ENCODE measurements around the gene SLC12A9. TPM values are rescaled to one million over a fixed set of nuclear protein-coding genes. Genes with fewer than 3 reads are reported as not detected.

SLC12A9 gene
- total RNA-seq (10 to 100 TPM; 49.9 to 72.6 (median 70.2) TPM), total RNA-seq (15.0 to 124 (median 80.5) reads per million in 29 experiments)
- 24.2 TPM for total RNA-seq (2013)

GRCh38 chr7:100852048-100852872, at the start of gene SLC12A9:
TSS of gene SLC12A9 (plus strand) at chr7:100852713. CDS start at chr7:100854198, 1,485 bp downstream.
- peaks cover 0 to 13% of the 10 kb centered on the region in 2 donors for H3K36me3 ChIP-seq (ENCODE audit: control insufficient read depth in 2 of 2, extremely low read depth in 1 of 2, insufficient read depth in 1 of 2, low read length in 1 of 2)
- H3K27ac ChIP-seq (ENCODE audit: low read length), result peak within 1 kb of the TSS; percentile 70
- Mint-ChIP-seq H3K4me1 (peaks cover 11 to 32% (median 19%) of the 10 kb centered on the region in 3 donors), H3K27me3 (no peaks in the 10 kb centered on the region), H3K9me3 (no peaks in the 10 kb centered on the region), H3K36me3 (peaks cover 8% of the 10 kb centered on the region), H3K27ac (peak within 1 kb of the TSS; percentile 84 to 88), H3K4me3 (peak within 1 kb of the TSS; percentile 86 to 90 (median 89))
- peaks cover 3 to 26% of the 10 kb centered on the region in 2 experiments for H3K4me1 ChIP-seq (ENCODE audit: control insufficient read depth in 1 of 2, extremely low read depth in 1 of 2, insufficient read depth in 2 of 2, low read length in 2 of 2)
- POLR2A ChIA-PET, result interaction anchor here (0.5 to 1.0 kb wide), 4 partner anchors 10 to 147 kb away, joined by 3 to 7 read pairs (median 5); partner anchors contain the start of gene POP7 (in 1 of the 2)
- WGBS (ENCODE audit: insufficient coverage), result under 1% methylated on average over 63 of the region's 71 CpGs
- peak; percentile 93 to 97 (median 96) for ATAC-seq (replicated peaks in 1 of 4)
- CTCF ChIA-PET, result interaction anchor here (0.5 to 1.8 kb wide), 15 partner anchors 10 to 950 kb away, joined by 3 to 23 read pairs (median 6); partner anchors contain the start of genes POP7 (in 2 of the 2), SRRT (in 1 of the 2) and UFSP1 (in 1 of the 2)
- peak within 1 kb of the TSS; percentile 66 to 68 for H3K4me3 ChIP-seq (ENCODE audit: control insufficient read depth in 1 of 2, extremely low read depth in 1 of 2, low read length in 1 of 2)
- H3K27me3 ChIP-seq (replicated peaks in 1 of 2; ENCODE audit: control insufficient read depth in 2 of 2, extremely low read depth in 1 of 2, insufficient read depth in 2 of 2, low read length in 1 of 2), result no peaks in the 10 kb centered on the region
- peak; percentile 66 to 89 (median 77) for DNase-seq
- H3K9me3 ChIP-seq, result no peaks in the 10 kb centered on the region

- Histone ChIP-seq H3K9me3 (no peaks in the 10 kb centered on the region), H3K4me3 (ENCODE audit: control insufficient read depth in 1 of 2, extremely low read depth in 1 of 2, low read length in 1 of 2) (no peak overlapping the region), H3K4me1 (ENCODE audit: control insufficient read depth in 1 of 2, extremely low read depth in 1 of 2, insufficient read depth in 2 of 2, low read length in 2 of 2) (peaks cover 0 to 8% of the 10 kb centered on the region in 2 experiments), H3K27ac (ENCODE audit: low read length) (no peak overlapping the region), H3K27me3 (replicated peaks in 1 of 2; ENCODE audit: control insufficient read depth in 2 of 2, extremely low read depth in 1 of 2, insufficient read depth in 2 of 2, low read length in 1 of 2) (peaks cover 0 to 36% of the 10 kb centered on the region in 2 experiments), H3K36me3 (ENCODE audit: control insufficient read depth in 2 of 2, extremely low read depth in 1 of 2, insufficient read depth in 1 of 2, low read length in 1 of 2) (no peaks in the 10 kb centered on the region)
- CTCF ChIA-PET, result no interaction called here
- Mint-ChIP-seq H3K36me3 (peaks cover 7% of the 10 kb centered on the region), H3K4me3 (no peak overlapping the region), H3K27me3 (peaks cover 0 to 7% of the 10 kb centered on the region in 2 donors), H3K4me1 (peaks cover 0 to 8% (median 0%) of the 10 kb centered on the region in 3 donors), H3K9me3 (no peaks in the 10 kb centered on the region), H3K27ac (no peak overlapping the region)
- DNase-seq (no peak), ATAC-seq (replicated peaks in 1 of 4) (no peak)
- no CpG with 5 or more reads among the region's 4 CpGs for WGBS (ENCODE audit: insufficient coverage)
- POLR2A ChIA-PET, result interaction anchor here in 1 of 2 donors (0.5 kb wide), 1 partner anchor 528 kb away, joined by 3 read pairs; no protein-coding TSS in a partner anchor
These were observed 49.6 kb upstream of the SLC12A9 start for GRCh38 chr7:100802951-100803350.

GRCh38 chr7:100803398-100804161, 48.9 kb upstream of the SLC12A9 start:
- Mint-ChIP-seq H3K36me3 (peaks cover 8% of the 10 kb centered on the region), H3K27me3 (peaks cover 0 to 2% of the 10 kb centered on the region in 2 donors), H3K4me1 (peaks cover 0 to 8% (median 0%) of the 10 kb centered on the region in 3 donors), H3K4me3 (no peak overlapping the region), H3K9me3 (no peaks in the 10 kb centered on the region), H3K27ac (no peak overlapping the region)
- ChIA-PET POLR2A (interaction anchor here in 1 of 2 donors (0.5 kb wide), 1 partner anchor 529 kb away, joined by 3 read pairs; no protein-coding TSS in a partner anchor), CTCF (interaction anchor here in 1 of 2 donors (0.6 kb wide), 1 partner anchor 27 kb away, joined by 5 read pairs; no protein-coding TSS in a partner anchor)
- ATAC-seq (replicated peaks in 1 of 4) (peak in 3 of 4 experiments; percentile 32 to 51 (median 35)), DNase-seq (peak in 9 of 35 experiments; percentile 16 to 53 (median 25))
- Histone ChIP-seq H3K27ac (ENCODE audit: low read length) (no peak overlapping the region), H3K9me3 (no peaks in the 10 kb centered on the region), H3K27me3 (replicated peaks in 1 of 2; ENCODE audit: control insufficient read depth in 2 of 2, extremely low read depth in 1 of 2, insufficient read depth in 2 of 2, low read length in 1 of 2) (peaks cover 0 to 32% of the 10 kb centered on the region in 2 experiments), H3K4me3 (ENCODE audit: control insufficient read depth in 1 of 2, extremely low read depth in 1 of 2, low read length in 1 of 2) (no peak overlapping the region), H3K36me3 (ENCODE audit: control insufficient read depth in 2 of 2, extremely low read depth in 1 of 2, insufficient read depth in 1 of 2, low read length in 1 of 2) (no peaks in the 10 kb centered on the region), H3K4me1 (ENCODE audit: control insufficient read depth in 1 of 2, extremely low read depth in 1 of 2, insufficient read depth in 2 of 2, low read length in 2 of 2) (peaks cover 0 to 8% of the 10 kb centered on the region in 2 experiments)
- 41% methylated on average over 19 of the region's 19 CpGs for WGBS (ENCODE audit: insufficient coverage)

- Histone ChIP-seq H3K27ac (ENCODE audit: low read length) (no peak overlapping the region), H3K36me3 (ENCODE audit: control insufficient read depth in 2 of 2, extremely low read depth in 1 of 2, insufficient read depth in 1 of 2, low read length in 1 of 2) (no peaks in the 10 kb centered on the region), H3K4me1 (ENCODE audit: control insufficient read depth in 1 of 2, extremely low read depth in 1 of 2, insufficient read depth in 2 of 2, low read length in 2 of 2) (peaks cover 0 to 8% of the 10 kb centered on the region in 2 experiments), H3K9me3 (no peaks in the 10 kb centered on the region), H3K4me3 (ENCODE audit: control insufficient read depth in 1 of 2, extremely low read depth in 1 of 2, low read length in 1 of 2) (no peak overlapping the region), H3K27me3 (replicated peaks in 1 of 2; ENCODE audit: control insufficient read depth in 2 of 2, extremely low read depth in 1 of 2, insufficient read depth in 2 of 2, low read length in 1 of 2) (peaks cover 0 to 21% of the 10 kb centered on the region in 2 experiments)
- WGBS (ENCODE audit: insufficient coverage), result 93% methylated on average over 18 of the region's 22 CpGs
- no peak overlapping the region for H3K4me3 Mint-ChIP-seq
- ATAC-seq (replicated peaks in 1 of 4) (no peak), DNase-seq (no peak)
- no peaks in the 10 kb centered on the region for H3K9me3 Mint-ChIP-seq
- peaks cover 0 to 2% of the 10 kb centered on the region in 2 donors for H3K27me3 Mint-ChIP-seq
- peaks cover 8% of the 10 kb centered on the region for H3K36me3 Mint-ChIP-seq
- peaks cover 0 to 6% (median 0%) of the 10 kb centered on the region in 3 donors for H3K4me1 Mint-ChIP-seq
- CTCF ChIA-PET, result interaction anchor here in 1 of 2 donors (0.6 kb wide), 1 partner anchor 254 kb away, joined by 3 read pairs; no protein-coding TSS in a partner anchor
- no peak overlapping the region for H3K27ac Mint-ChIP-seq
- POLR2A ChIA-PET, result no interaction called here
These were observed 47.7 kb upstream of the SLC12A9 start for GRCh38 chr7:100804681-100805431.

- no peak overlapping the region for H3K4me3 Mint-ChIP-seq
- POLR2A ChIA-PET, result no interaction called here
These were observed 46.2 kb upstream of the SLC12A9 start for GRCh38 chr7:100806276-100806675.

More at GRCh38 chr7:100806276-100806675, 46.2 kb upstream of the SLC12A9 start:
- no peaks in the 10 kb centered on the region for H3K27me3 Mint-ChIP-seq
- Histone ChIP-seq H3K9me3 (no peaks in the 10 kb centered on the region), H3K36me3 (ENCODE audit: control insufficient read depth in 2 of 2, extremely low read depth in 1 of 2, insufficient read depth in 1 of 2, low read length in 1 of 2) (no peaks in the 10 kb centered on the region), H3K27ac (ENCODE audit: low read length) (no peak overlapping the region), H3K4me3 (ENCODE audit: control insufficient read depth in 1 of 2, extremely low read depth in 1 of 2, low read length in 1 of 2) (no peak overlapping the region), H3K27me3 (replicated peaks in 1 of 2; ENCODE audit: control insufficient read depth in 2 of 2, extremely low read depth in 1 of 2, insufficient read depth in 2 of 2, low read length in 1 of 2) (peaks cover 0 to 10% of the 10 kb centered on the region in 2 experiments), H3K4me1 (ENCODE audit: control insufficient read depth in 1 of 2, extremely low read depth in 1 of 2, insufficient read depth in 2 of 2, low read length in 2 of 2) (peaks cover 0 to 8% of the 10 kb centered on the region in 2 experiments)
- WGBS (ENCODE audit: insufficient coverage), result 82% methylated on average over 3 of the region's 9 CpGs
- H3K27ac Mint-ChIP-seq, result no peak overlapping the region
- peaks cover 8% of the 10 kb centered on the region for H3K36me3 Mint-ChIP-seq
- ATAC-seq (replicated peaks in 1 of 4) (no peak), DNase-seq (no peak)
- H3K9me3 Mint-ChIP-seq, result no peaks in the 10 kb centered on the region
- CTCF ChIA-PET, result no interaction called here
- peaks cover 0 to 6% (median 0%) of the 10 kb centered on the region in 3 donors for H3K4me1 Mint-ChIP-seq

Measured in T-cell (primary cell).